ENCODE results near the gene SYT11.

The SYT11 gene

DNA sequence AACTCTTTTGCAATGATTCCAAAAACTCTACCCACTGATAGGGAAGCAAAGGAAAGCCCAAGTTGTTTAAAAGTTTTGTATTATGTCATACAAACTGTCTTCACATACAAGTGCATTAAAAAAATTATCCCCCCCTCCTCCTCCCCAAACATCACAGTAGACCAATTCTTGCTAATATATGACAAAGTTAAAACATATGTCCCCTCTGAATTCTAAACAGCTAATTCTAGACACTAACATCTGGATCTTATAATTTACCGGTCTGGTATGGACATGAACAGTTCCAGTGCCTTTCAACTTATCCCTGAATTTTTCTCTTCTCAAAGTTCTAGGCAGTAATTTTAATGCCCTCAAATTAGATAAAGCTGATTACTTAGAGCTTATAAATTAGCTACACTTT is 38.4 kb downstream of the SYT11 start:
- TF ChIP-seq EZH2 (IDR thresholded peaks at IDR 0.05; ENCODE audit: borderline replicate concordance, low read length) = no peak
- TF ChIP-seq, protein P1, sequence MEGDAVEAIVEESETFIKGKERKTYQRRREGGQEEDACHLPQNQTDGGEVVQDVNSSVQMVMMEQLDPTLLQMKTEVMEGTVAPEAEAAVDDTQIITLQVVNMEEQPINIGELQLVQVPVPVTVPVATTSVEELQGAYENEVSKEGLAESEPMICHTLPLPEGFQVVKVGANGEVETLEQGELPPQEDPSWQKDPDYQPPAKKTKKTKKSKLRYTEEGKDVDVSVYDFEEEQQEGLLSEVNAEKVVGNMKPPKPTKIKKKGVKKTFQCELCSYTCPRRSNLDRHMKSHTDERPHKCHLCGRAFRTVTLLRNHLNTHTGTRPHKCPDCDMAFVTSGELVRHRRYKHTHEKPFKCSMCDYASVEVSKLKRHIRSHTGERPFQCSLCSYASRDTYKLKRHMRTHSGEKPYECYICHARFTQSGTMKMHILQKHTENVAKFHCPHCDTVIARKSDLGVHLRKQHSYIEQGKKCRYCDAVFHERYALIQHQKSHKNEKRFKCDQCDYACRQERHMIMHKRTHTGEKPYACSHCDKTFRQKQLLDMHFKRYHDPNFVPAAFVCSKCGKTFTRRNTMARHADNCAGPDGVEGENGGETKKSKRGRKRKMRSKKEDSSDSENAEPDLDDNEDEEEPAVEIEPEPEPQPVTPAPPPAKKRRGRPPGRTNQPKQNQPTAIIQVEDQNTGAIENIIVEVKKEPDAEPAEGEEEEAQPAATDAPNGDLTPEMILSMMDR (IDR thresholded peaks at IDR 0.05; ENCODE audit: low read length) = no peak
- Histone ChIP-seq H3K9ac (ENCODE audit: low read length) (no peak overlapping the region), H3K4me1 (ENCODE audit: insufficient read depth, low read length, severe bottlenecking) (no peaks in the 10 kb centered on the region), H3K36me3 (ENCODE audit: insufficient read depth, low read length) (peaks cover 53% of the 10 kb centered on the region), H2AFZ (ENCODE audit: low read length) (no peak overlapping the region), H3K9me3 (ENCODE audit: low read length) (no peaks in the 10 kb centered on the region), H3K79me2 (ENCODE audit: insufficient read depth, low read length) (no peaks in the 10 kb centered on the region), H3K4me2 (ENCODE audit: low read length) (no peak overlapping the region), H4K20me1 (ENCODE audit: insufficient read depth, low read length) (0 out of 2 replicates have a peak, but pooled peaks cover 2% of the 10 kb centered on the region), H3K27me3 (ENCODE audit: insufficient read depth, low read length) (no peaks in the 10 kb centered on the region), H3K9me2 (ENCODE audit: low read depth, low read length) (no peaks in the 10 kb centered on the region), H3K4me3 (ENCODE audit: low read depth, low read length, poor library complexity, severe bottlenecking) (no peak overlapping the region), H3F3A (ENCODE audit: insufficient read depth, low read length) (peaks cover 5% of the 10 kb centered on the region), H3K27ac (ENCODE audit: low read depth, low read length, poor library complexity, severe bottlenecking) (no peak overlapping the region)

- no peak overlapping the region for H3K9ac ChIP-seq (ENCODE audit: low read length)
- H3K27me3 ChIP-seq (ENCODE audit: insufficient read depth, low read length) = no peaks in the 10 kb centered on the region
- no peaks in the 10 kb centered on the region for H3K9me2 ChIP-seq (ENCODE audit: low read depth, low read length)
- no peak for TF ChIP-seq EZH2 (IDR thresholded peaks at IDR 0.05; ENCODE audit: borderline replicate concordance, low read length)
- H3F3A ChIP-seq (ENCODE audit: insufficient read depth, low read length) = no peaks in the 10 kb centered on the region; the same call in 1 of the 2 replicates
- H4K20me1 ChIP-seq (ENCODE audit: insufficient read depth, low read length) = 0 out of 2 replicates have a peak, but pooled peaks cover 2% of the 10 kb centered on the region
- H3K4me2 ChIP-seq (ENCODE audit: low read length) = no peak overlapping the region
- H3K79me2 ChIP-seq (ENCODE audit: insufficient read depth, low read length) = no peaks in the 10 kb centered on the region
- H3K4me3 ChIP-seq (ENCODE audit: low read depth, low read length, poor library complexity, severe bottlenecking) = no peak overlapping the region
- no peak overlapping the region for H2AFZ ChIP-seq (ENCODE audit: low read length)
- H3K36me3 ChIP-seq (ENCODE audit: insufficient read depth, low read length) = peaks cover 62% of the 10 kb centered on the region
- H3K9me3 ChIP-seq (ENCODE audit: low read length) = no peaks in the 10 kb centered on the region
- no peaks in the 10 kb centered on the region for H3K4me1 ChIP-seq (ENCODE audit: insufficient read depth, low read length, severe bottlenecking)
- no peak overlapping the region for H3K27ac ChIP-seq (ENCODE audit: low read depth, low read length, poor library complexity, severe bottlenecking)
Measured at GRCh38 chr1:155898888-155899287, 39.5 kb downstream of the SYT11 start.

GRCh38 chr1:155899683-155900082 is 40.3 kb downstream of the SYT11 start:
- Histone ChIP-seq H3K36me3 (ENCODE audit: insufficient read depth, low read length) (peaks cover 70% of the 10 kb centered on the region), H3K4me2 (ENCODE audit: low read length) (no peak overlapping the region), H3K9me2 (ENCODE audit: low read depth, low read length) (no peaks in the 10 kb centered on the region), H3K4me3 (ENCODE audit: low read depth, low read length, poor library complexity, severe bottlenecking) (no peak overlapping the region), H2AFZ (ENCODE audit: low read length) (no peak overlapping the region), H3K9ac (ENCODE audit: low read length) (no peak overlapping the region), H4K20me1 (ENCODE audit: insufficient read depth, low read length) (0 out of 2 replicates have a peak, but pooled peaks cover 2% of the 10 kb centered on the region), H3K4me1 (ENCODE audit: insufficient read depth, low read length, severe bottlenecking) (no peaks in the 10 kb centered on the region), H3K27me3 (ENCODE audit: insufficient read depth, low read length) (no peaks in the 10 kb centered on the region), H3K79me2 (ENCODE audit: insufficient read depth, low read length) (no peaks in the 10 kb centered on the region), H3K27ac (ENCODE audit: low read depth, low read length, poor library complexity, severe bottlenecking) (no peak overlapping the region), H3F3A (ENCODE audit: insufficient read depth, low read length) (no peaks in the 10 kb centered on the region; the same call in 1 of the 2 replicates), H3K9me3 (ENCODE audit: low read length) (no peaks in the 10 kb centered on the region)
- TF ChIP-seq EZH2 (IDR thresholded peaks at IDR 0.05; ENCODE audit: borderline replicate concordance, low read length) = no peak
- TF ChIP-seq, protein P1 (IDR thresholded peaks at IDR 0.05; ENCODE audit: low read length) = no peak

DNA sequence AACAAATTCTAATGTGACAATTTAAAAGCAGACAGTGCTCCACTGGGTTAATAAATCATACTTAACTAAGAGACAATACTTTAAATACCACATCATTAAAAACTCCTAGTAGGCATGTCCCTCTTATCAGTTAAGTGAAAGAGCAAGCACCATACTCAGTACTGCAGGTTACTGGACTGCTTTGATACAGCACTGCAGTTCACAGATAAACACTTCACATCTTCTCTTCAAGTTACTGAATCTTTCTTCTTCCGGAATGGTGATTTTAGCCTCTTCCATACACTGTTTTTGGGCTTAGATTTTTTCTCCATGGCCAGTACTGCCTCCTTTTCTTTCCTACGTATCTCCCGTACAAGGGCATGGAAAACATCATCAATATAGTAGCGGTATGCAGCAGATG is 40.8 kb downstream of the SYT11 start:
- Histone ChIP-seq H3K27ac (ENCODE audit: low read depth, low read length, poor library complexity, severe bottlenecking) (no peak overlapping the region), H3K4me2 (ENCODE audit: low read length) (no peak overlapping the region), H3K79me2 (ENCODE audit: insufficient read depth, low read length) (no peaks in the 10 kb centered on the region), H2AFZ (ENCODE audit: low read length) (no peak overlapping the region), H3K4me1 (ENCODE audit: insufficient read depth, low read length, severe bottlenecking) (no peaks in the 10 kb centered on the region), H4K20me1 (ENCODE audit: insufficient read depth, low read length) (0 out of 2 replicates have a peak, but pooled peaks cover 2% of the 10 kb centered on the region), H3K27me3 (ENCODE audit: insufficient read depth, low read length) (no peaks in the 10 kb centered on the region), H3K9ac (ENCODE audit: low read length) (no peak overlapping the region), H3K36me3 (ENCODE audit: insufficient read depth, low read length) (peaks cover 75% of the 10 kb centered on the region), H3K9me3 (ENCODE audit: low read length) (no peaks in the 10 kb centered on the region), H3K4me3 (ENCODE audit: low read depth, low read length, poor library complexity, severe bottlenecking) (no peak overlapping the region), H3F3A (ENCODE audit: insufficient read depth, low read length) (no peaks in the 10 kb centered on the region; the same call in 1 of the 2 replicates), H3K9me2 (ENCODE audit: low read depth, low read length) (no peaks in the 10 kb centered on the region)
- TF ChIP-seq, protein P1 (IDR thresholded peaks at IDR 0.05; ENCODE audit: low read length) = no peak
- no peak for TF ChIP-seq EZH2 (IDR thresholded peaks at IDR 0.05; ENCODE audit: borderline replicate concordance, low read length)
